ENCODE results near the gene ADAT1.
"Not testable (repeated sequence)": the region's sequence is repeated elsewhere in the genome, so short reads cannot be mapped to it uniquely, and the experiment has no call there.

The ADAT1 gene

DNA sequence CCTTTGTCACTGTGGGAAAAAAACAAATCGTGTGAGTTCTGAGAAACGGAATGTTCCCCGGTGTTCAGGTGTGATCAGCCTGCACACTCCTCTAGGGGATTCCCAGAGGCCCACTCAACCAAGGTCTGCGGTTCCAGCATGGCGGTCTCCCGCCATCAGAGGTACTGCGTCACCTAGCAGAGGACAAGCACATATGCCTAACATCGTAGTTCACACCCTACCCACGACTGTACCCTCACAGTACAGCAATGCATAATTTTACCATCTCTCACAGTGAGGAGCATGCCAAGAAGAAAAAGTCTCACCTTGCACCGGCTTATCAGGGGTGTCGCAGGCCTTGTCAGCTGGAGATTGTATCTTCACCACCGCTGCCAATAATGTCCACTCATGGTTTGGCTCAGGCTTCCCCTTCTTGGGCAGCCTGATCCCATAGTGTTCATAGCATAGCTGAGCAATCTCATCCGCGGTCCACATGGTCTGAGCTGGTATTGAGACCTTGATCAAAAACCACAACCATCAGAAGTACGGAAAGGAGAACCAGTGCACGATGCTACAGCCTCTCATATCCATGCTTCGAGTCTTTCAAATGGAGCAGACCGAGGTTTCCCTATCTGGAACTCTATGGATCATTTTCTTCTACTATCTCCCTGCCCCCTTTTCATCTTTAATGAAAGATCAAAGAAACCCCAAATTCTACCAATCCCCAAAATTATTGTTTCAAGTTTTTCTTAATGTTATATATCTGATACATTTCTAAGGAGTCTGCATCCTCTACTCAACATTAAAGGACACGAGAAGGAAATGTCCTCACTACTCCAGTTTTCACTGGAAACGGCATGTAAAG lies 2.5 kb downstream of the ADAT1 start:
- no peak for DNase-seq (ENCODE audit: low spot score)

DNA sequence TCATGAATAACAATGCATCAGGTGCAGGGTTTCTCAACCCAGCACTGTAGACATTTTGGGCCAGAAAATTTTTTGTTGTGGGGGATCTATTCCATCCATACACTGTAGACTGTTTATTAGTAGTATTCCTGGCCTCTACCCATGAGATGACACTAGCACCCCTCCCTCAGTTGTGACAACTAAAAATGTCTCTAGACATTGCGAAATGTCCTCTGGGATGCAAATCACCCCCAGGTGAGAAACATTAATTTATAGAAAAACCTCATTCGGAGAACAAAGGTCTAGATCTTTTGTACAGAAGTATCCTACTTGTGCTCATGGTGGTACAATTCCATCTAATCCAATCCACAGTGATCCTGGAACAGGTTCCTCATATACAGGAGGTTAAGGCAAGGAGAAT lies 4.3 kb downstream of the ADAT1 start:
- DNase-seq (ENCODE audit: low spot score) = no peak

DNA sequence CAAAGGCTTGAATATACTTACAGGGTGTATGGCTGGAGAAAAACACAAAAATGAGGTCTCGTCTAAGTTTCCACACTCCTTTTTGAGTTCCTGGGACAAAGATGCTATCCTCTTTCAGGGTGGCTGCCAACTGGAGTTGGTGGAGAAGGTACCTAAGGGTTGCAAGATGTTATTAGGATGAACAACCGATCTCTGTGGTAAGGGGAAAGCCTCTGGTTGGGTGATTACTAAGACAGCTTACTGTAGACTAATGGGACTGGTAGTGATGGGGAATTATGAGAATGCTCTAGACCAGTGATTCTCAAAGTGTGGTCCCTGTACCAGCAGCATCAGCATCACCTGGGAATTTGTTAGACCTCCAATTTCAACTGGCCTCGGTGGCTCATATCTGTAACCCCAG lies 6.0 kb downstream of the ADAT1 start:
- DNase-seq (ENCODE audit: low spot score) = no peak

DNA sequence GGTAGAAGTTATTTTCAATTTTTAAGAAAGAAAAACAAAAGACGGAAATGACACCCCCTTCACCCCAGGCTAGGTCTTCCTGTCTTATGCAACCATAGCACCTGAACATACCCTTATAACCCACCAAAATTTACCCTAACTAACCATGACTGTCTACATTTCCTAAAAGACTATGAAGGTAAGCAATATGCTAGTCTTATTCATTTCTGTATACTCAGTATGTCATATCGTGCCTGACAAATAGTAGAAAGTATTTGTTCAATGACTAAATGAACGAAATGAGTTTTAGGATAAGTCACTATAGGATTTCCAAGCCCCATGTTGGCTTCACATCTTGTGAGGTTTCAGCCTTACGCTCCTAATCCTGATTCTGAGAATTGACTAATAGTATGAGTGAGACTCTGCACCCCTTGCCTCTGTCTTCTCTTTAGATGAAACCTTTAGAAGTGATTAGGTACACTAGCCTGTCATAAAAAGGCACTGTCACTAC lies 6.5 kb downstream of the ADAT1 start:
- no peak for DNase-seq (ENCODE audit: low spot score)

DNA sequence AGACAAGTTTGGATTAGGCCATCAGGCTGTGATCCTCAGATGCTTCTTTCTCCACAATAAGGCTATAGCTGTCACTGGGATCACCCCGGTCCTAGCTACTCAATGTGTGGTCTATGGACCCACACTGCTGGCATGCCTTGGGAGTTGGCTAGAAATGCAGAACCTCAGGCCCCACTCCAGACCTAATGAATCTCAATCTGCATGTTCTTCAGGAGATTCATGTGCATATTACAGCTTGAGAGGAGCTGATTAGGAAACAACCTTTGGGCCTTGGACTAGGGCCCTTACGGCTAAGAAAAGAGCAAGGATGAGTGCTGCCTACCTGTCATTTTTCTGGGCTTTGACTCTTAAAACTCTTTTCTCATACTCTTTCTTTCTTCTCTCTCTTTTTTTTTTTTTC lies 7.5 kb downstream of the ADAT1 start:
- no peak for DNase-seq (ENCODE audit: low spot score)

DNA sequence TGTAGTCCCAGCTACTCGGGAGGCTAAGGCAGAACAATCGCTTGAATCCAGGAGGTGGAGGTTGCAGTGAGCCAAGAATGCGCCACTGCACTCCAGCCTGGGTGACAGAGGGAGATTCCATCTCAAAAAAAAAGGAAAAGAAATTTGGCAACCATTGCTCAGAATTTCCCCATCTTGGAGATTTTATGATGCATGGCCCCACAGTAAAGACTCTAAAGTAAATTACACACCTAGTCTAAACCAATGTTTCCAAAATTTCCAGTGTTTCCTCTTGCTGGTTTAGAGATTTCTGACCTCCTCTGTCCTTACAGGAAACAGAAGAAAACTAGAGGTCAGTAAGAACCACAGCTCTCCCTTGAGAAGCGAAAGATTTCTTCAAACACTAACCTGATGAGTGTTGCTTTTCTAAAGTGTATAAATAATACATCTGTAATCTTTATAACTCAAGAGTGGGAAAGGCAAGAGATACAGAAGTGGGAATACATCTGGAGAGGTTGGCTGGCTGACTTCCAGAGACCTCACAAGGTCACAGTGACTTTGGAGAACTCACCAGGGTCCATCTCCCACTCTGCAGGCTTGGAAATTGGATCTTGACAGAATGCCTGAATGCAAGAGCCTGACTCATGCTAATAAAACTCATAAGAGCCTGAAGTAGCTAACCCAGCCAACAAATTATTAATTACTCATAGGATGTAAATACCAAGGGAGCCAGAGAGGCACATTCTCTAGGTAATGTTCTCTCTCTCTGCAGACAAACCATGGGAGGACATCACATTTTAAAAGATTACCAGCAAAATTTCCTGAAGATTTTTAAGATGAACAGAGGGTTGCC lies 8.8 kb downstream of the ADAT1 start:
- DNase-seq (ENCODE audit: low spot score) = no peak

DNA sequence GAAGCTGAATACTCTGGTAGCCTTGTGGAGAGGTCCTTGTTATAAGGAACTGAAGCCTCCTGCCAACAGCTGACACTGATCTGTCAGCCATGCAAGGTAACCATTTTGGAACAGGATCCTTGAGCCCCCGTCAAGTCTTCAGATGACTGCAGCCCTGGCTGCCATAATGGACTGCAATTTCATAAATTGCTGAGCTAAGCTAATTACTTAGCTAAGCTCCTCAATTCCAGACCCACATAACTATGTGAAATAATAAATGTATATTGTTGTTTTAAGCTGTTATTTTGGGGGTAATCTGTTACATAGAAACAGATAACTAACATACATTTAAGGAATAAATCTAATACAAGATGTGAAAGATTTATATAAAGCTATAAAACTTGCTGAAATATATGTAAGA lies 16.6 kb downstream of the ADAT1 start:
- DNase-seq (ENCODE audit: low spot score) = no peak

DNA sequence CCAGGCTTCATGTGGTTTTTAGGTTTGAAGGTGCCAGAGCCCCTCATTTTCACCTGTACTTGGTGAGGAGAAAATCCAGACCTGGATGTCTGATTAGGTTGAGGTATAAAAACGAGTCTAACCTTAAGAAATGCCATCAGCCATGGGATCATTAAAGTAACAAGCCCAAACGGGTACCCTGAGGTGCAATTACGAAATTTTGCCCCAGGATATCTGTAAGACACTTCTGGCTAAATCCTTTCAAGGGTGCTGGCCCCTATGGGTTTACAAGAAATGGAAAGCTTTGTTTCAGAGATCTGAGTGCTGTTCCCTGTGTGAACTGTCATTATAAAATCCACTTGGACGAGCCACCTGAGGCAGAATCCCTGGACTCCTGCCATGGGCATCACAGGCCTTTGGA lies 19.8 kb downstream of the ADAT1 start:
- DNase-seq (ENCODE audit: low spot score) = no peak

DNA sequence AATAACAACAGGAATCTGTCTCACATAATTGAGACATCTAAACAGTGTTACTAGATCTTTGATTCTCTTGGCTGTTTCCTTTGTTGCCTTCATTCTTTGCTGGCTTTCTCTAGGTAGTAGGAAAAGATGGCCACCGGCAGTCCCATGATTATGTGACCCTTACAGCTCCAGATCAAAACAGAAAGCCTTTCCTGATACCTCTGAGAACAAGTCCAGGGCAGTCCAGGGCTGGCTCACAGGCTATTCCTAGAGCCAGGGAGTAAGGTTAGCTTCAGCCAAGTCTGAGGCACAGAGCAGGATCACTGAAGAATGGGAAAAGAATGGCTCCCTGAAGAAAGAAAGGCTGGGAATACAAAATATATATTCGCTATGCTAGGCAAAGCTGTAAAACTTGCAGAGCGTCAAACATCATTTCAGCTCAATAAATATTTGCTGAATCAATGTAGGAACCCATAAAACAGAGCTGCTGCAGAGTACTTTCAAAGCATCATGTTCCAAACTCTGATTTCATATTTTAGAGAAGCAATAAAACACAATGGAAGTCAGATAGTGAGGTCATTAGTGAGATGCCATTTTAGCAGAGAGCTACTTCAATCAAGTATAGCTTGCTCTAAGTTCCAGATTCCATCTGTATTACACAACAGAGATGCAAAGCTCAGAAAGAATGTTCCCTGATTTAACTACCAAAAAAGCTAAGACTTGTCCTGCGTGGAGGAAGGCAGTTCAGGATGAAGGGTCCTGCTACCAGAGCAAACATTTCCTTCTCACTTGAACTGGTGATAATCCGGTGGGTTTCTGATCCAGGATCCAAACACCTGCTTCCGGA lies 23.4 kb downstream of the ADAT1 start:
- no peak for DNase-seq (ENCODE audit: low spot score)

DNA sequence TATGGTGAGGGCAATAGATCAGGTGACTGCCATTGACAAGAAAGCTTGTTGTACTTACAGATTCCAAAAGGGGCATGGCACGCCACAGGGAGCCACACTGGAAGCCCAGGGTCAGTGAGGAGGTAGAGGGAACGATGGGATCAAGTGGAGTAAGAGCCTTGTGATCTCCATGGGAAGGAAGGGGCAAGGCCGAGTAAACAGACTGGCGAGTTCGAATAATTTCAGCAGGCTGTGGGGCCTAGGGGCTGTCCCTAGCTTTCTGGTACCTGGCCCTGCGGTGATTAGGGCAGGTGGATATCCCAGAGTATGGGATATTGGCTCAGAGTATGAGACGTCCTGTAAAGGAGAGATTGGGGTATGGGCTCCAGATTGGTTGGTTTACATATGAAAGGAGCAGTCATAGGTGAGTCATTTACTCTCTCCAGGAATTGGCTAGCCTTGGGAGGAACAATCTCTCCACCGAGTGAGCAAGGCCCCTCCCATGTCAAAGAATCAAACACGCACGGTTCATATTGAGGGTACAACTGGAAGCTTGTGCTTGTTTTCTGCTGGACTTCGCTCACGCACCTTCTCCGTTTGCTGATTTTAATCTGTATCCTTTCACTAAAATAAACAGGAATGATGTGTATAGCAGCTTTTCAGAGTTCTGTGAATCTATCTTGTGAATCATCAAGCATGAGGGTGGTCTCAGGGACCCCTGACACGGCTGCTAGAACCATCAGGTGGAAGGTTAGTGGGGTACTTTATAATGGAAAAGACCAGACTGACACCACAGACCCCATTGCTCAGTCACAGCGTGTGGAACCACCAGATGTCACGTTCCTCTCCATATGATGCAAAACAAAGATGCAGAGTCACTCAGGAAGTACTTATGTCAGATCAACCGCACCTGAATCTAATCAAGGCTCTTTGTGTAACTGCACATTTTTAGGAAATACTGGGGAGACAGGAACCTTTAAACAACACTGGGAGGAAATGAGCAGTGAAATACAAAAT lies 29.0 kb downstream of the ADAT1 start:
- no peak for DNase-seq (ENCODE audit: low spot score)

DNA sequence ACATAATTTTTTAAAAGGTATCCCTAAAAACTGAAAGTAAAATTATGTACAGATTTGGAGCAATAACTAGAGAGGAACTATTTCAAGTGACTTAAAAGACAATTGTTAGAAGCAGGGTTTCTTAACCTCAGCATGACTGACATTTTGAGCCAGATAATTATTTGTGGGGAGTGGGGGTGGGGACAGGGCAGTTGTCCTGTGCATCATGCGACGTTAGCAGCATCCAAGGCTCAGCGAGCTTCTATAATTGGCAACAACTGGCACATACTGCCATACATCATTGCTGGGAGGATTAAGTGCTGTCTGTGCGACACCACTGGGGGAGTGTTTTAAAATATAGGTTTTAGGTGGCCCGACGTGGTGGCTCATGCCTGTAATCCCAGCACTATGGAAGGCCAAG lies 29.8 kb downstream of the ADAT1 start:
- no peak for DNase-seq (ENCODE audit: low spot score)

DNA sequence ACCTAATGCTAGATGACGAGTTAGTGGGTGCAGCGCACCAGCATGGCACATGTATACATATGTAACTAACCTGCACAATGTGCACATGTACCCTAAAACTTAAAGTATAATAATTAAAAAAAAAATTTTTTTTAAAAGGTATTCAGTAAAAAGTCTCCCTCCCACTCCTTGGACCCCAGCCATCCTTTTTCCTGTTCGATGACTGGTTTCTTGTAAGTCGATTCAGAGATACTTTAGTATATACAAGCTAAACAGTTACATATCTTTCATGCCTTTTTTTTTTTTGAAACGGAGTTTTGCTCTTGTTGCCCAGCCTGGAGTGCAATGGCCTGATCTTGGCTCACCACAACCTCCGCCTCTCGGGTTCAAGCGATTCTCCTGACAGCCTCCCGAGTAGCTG lies 31.2 kb downstream of the ADAT1 start:
- DNase-seq (ENCODE audit: low spot score) = not testable (repeated sequence)

DNA sequence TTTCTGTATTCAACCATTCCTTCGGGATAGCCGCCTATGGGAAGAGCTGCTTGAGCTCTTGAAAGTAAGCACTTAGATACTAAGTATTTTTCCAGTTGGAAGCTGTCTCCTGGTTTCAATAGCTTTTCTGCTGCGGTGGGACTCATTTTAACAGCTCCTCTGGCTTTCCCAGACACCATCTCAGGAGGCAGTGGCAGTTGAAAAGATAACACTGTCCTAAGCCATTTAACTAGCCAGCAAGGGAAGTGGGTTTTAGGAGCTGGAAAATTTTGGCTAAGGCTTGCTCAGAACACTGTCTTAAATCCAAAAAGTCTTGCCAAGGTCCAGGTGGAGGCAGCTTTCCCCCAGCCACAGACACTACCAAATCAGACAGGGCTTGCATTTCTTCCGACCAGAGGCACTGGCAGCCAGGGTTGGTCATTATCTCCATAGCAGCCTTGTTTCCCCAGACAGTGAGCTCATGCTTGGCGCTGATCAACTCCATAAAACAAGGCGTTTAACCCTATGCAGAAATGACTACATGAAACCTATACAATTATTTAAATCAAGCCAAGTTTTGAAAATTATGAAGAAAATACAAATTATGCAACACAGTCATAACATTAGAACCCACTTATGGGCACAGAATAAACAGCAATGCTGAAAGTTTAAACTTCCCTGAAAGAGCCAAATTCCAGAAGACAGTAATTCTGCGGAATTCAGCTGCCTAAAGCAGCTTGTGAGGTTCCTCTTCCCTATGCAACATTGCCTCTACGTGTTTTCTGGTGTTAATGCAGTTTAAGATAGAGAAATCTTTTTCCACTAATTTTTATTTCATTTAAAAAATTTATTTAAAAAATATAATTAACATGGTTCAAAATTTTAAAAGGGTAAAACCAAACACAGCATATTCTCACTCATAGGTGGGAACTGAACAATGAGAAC lies 31.9 kb downstream of the ADAT1 start:
- peak; percentile 89 for DNase-seq (ENCODE audit: low spot score)

DNA sequence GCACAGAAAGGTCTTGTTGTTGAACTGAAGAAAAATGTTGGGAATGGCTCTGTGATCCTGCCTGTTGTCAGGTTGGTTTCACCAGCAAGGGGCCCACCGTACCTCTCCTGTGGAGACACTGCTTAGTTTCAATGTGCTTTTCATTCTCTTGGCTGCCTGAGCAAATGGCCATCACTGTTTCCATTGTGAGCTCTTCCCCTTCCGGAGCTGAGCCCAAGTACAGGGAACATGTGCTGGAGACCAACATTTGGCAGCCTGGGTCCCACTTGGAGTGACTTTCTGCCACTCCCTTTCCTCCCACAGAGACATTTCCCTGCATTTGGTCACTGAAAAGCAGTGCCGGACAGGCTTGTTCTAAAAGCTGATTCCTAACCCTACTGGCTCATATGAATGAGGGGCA lies 33.8 kb downstream of the ADAT1 start:
- DNase-seq (ENCODE audit: low spot score) = no peak

DNA sequence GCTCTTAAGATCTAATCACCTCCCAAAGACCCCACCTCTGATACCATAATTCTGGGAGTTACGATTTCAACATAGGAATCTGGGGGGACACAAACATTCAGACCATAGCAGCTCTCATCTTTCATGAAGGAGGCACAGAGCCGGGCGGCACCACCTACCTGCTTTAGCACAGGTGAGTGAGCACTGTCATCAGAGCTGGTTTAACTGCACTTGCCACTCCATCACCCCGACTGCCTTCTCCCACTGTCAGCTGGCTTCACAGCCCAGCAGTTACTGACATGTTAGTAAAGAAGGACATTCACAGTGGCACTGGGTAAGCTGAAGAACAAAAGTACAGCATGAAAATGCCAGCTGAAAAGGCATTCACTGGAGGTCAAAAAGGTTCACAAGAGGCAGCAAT lies 34.4 kb downstream of the ADAT1 start:
- DNase-seq (ENCODE audit: low spot score) = no peak

DNA sequence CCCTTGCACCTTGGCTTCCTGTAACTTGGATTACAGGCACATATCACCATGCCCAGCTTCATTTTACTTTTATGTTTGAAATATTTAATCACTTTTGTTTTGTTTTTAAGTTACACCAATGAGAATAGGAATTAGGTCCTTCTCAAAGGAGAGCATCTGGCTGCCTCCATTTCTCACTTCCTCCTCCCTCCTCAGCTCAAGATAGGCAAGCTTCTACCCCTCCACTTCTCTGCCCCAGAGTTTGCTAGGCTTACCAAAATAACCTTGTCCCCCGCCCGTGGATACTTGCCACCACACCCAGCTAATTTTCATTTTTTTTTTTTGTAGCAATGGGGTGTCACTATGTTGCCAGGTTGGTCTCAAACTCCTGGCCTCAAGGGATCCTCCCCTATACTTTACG lies 39.0 kb downstream of the ADAT1 start:
- DNase-seq (ENCODE audit: low spot score) = no peak

DNA sequence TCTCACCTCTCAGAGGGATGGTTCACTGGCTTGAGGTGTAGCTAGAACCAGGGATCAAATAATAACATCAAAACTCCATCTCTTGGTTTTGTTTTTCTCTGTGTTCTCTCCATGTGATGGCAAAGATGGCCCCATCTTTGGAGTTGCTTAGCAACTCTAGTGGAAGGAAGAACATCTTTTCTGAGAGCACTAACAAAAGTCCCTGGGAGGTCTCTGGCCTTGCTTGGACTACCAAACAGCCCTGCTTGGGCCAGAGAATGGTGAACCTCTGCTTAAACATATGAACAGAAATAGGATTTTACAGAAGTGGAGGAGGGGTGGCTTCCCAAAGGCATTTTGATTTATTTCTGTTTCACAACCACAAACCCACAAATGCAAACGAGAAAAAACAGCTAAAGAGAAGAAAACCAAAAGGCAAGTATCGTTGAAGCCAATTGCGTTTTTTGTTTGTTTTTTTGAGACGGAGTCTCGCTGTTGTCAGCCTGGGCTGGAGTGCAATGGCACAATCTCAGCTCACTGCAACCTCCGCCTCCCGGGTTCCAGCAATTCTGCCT lies 43.7 kb downstream of the ADAT1 start:
- no peak for DNase-seq (ENCODE audit: low spot score)

DNA sequence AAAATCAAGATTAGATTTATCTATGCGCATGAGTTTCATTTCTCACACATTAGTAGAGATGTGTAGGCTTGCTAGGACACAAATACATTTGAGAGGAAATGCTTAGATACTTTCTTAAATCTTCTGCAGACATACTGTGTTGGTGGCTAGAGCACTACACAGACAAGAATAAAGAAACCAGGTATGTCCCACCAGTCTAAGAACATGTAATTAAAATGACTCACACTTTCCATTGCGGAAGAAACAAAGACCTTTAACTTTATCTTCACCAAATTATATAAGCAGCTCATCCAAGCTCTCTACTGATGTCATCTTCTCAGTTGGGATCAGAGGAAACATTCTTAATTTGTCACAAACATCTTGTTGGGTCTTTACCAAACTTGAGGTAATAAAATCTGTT lies 44.4 kb downstream of the ADAT1 start:
- DNase-seq (ENCODE audit: low spot score) = no peak

DNA sequence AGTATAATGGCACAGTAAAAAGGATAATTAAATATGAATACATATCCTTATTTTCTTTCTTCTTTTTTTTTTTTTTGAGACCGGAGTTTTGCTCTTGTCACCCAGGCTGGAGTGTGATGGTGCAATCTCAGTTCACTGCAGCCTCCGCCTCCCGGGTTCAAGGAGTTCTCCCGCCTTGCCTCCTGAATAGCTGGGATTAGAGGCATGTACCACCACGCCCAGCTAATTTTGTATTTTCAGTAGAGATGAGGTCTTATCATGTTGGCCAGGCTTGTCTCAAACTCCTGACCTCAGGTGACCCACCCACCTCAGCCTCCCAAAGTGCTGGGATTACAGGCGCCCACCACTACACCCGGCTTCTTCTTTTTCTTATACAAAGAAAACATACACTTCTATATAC lies 44.9 kb downstream of the ADAT1 start:
- DNase-seq (ENCODE audit: low spot score) = no peak

DNA sequence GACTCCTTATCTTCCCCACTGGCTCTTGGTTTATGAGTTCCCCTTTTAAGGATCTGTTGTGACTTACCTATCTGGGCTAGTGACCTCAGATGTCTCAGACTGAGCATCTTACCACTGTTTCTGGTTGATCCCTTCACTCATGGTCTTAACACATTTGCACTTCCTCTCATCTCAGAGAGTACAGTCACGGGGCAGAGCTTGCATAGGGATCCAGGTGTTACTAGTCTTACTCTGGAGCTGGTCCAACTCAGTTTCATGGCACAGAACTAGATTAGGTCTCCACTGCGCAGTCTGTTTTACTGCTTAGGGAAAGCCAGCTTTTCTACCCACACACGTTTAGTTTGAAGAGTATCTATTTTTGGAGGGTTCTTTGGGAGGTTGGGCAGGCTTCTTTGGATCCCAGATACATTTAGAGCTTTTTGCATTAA lies 46.7 kb downstream of the ADAT1 start:
- no peak for DNase-seq (ENCODE audit: low spot score)

All from left forelimb (tissue), 1 donor.